Kidney (tissue), 14 donors: ENCODE data around the gene GCLM. TPM values are rescaled to one million over a fixed set of nuclear protein-coding genes. Genes with fewer than 3 reads are reported as not detected.
"Not testable (repeated sequence)": the region's sequence is repeated elsewhere in the genome, so short reads cannot be mapped to it uniquely, and the experiment has no call there.

Experiments
- DNase-seq, 5 donors: peaks; one replicate each; pipeline ENCODE4 v3.0.0-alpha.2; 2013 to 2020
- FAIRE-seq: peaks from 2 replicates; lab custom pipeline; 2012; peaks lifted over from hg19 to GRCh38; lab: Jason Lieb, UNC
- H3K27ac ChIP-seq, 2 donors: one replicate each; pipeline ENCODE4 v1.7.0; 2013; ENCODE audit warnings: low read depth in 2 of 2, low read length in 2 of 2, inconsistent platforms in 1 of 2
- H3K27me3 ChIP-seq: one replicate; pipeline ENCODE4 v1.7.1; 2013; ENCODE audit warnings: low read length, inconsistent platforms; ENCODE audit not compliant: control insufficient read depth, insufficient read depth
- H3K36me3 ChIP-seq, 3 donors: one replicate each; pipeline versions ENCODE4 v1.7.0 to v1.7.1; 2013; ENCODE audit warnings: low read length in 3 of 3, control low read depth in 1 of 3, inconsistent platforms in 1 of 3; ENCODE audit not compliant: insufficient read depth in 3 of 3, control insufficient read depth in 2 of 3
- H3K4me1 ChIP-seq, 3 donors: one replicate each; pipeline versions ENCODE4 v1.7.0 to v1.7.1; 2013; ENCODE audit warnings: low read length in 3 of 3, inconsistent platforms in 1 of 3, low read depth in 1 of 3; ENCODE audit not compliant: control insufficient read depth in 2 of 3, insufficient read depth in 2 of 3
- H3K4me3 ChIP-seq, 3 donors: one replicate each; pipeline versions ENCODE4 v1.7.0 to v1.8.1; 2013; ENCODE audit warnings: low read length in 3 of 3, control low read depth in 1 of 3, inconsistent platforms in 1 of 3
- H3K9ac ChIP-seq, 3 donors: one replicate each; pipeline versions ENCODE4 v1.7.0 to v1.7.1; 2013; ENCODE audit warnings: low read length in 3 of 3, control low read depth in 1 of 3, inconsistent platforms in 1 of 3
- H3K9me3 ChIP-seq, 3 donors: one replicate each; pipeline versions ENCODE4 v1.7.0 to v1.7.1; 2013; ENCODE audit warnings: low read length in 3 of 3, control low read depth in 1 of 3, inconsistent platforms in 1 of 3; ENCODE audit not compliant: control insufficient read depth in 2 of 3, insufficient read depth in 1 of 3
- intact Hi-C: fragments of 100-400 bp; cut with DNase I; formaldehyde crosslinking; loops from one replicate; pipeline ENCODE4 v1.11.1; 2022
- polyA plus RNA-seq: library from polyadenylated mRNA; stranded (reverse); fragments of 350-450 nt; fragmentation: Illumina TruSeq; extraction: RNeasy Lipid Tissue Mini Kit (QIAGEN cat#74804); gene quantifications from one replicate; pipeline ENCODE4 v1.2.3, GENCODE V29; 2014; ENCODE audit warnings: low read depth, low replicate concordance; ENCODE audit not compliant: insufficient read depth
- total RNA-seq: library from RNA; stranded (reverse); fragmentation: NEBNext Ultra II Directional; extraction: Animal tissue kit (Norgen Biotek cat#: 25700); gene quantifications from one replicate; pipeline ENCODE4 v1.2.1, GENCODE V29; 2021
- TF ChIP-seq, protein P1 (sequence below): IDR thresholded peaks from 3 replicates; pipeline ENCODE4 v1.5.1; 2012; ENCODE audit warnings: mild to moderate bottlenecking, moderate library complexity, borderline replicate concordance; ENCODE audit not compliant: insufficient read depth; ENCODE audit errors: extremely low read depth
- donor health status: control.
- donor health status: control.
- donor health status: control.
- donor health status: control.
- donor health status: control.
- donor health status: DM: yes; HTN: yes; CAD: no.
- donor health status: Normal renal cell carcinoma (clear cell type).

The GCLM gene
- total and polyA plus RNA-seq, 2 donors from 2014 or later: 14.7 TPM

DNA sequence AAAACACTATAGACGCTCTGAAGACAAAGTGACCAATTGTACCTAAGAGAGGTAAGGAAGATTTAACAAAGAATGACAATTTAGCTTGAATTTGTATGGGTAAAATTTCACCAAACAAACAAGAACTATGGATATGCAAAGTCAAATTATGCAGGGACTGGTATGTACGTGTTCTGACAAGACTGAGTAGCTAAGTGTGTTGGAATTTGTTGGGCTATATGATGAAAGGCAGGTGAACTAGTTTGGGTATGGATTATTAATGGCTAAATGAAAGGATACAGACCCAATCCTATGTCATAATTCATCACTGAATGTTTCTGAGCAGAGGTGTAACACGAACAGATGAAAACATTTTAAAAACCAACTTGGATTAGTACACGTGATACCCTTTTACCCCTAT lies 37.9 kb downstream of the GCLM start:
- TF ChIP-seq, protein P1, sequence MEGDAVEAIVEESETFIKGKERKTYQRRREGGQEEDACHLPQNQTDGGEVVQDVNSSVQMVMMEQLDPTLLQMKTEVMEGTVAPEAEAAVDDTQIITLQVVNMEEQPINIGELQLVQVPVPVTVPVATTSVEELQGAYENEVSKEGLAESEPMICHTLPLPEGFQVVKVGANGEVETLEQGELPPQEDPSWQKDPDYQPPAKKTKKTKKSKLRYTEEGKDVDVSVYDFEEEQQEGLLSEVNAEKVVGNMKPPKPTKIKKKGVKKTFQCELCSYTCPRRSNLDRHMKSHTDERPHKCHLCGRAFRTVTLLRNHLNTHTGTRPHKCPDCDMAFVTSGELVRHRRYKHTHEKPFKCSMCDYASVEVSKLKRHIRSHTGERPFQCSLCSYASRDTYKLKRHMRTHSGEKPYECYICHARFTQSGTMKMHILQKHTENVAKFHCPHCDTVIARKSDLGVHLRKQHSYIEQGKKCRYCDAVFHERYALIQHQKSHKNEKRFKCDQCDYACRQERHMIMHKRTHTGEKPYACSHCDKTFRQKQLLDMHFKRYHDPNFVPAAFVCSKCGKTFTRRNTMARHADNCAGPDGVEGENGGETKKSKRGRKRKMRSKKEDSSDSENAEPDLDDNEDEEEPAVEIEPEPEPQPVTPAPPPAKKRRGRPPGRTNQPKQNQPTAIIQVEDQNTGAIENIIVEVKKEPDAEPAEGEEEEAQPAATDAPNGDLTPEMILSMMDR: no peak
- Histone ChIP-seq H3K27me3 (no peaks in the 10 kb centered on the region), H3K36me3 (peaks cover 19 to 65% (median 40%) of the 10 kb centered on the region in 3 donors), H3K4me3 (no peak overlapping the region), H3K9ac (no peak overlapping the region), H3K9me3 (no peaks in the 10 kb centered on the region), H3K4me1 (peaks cover 0 to 3% (median under 1%) of the 10 kb centered on the region in 3 donors), H3K27ac (no peak overlapping the region)
- no peak for FAIRE-seq
- intact Hi-C loops: no loop called here
- DNase-seq: no peak

DNA sequence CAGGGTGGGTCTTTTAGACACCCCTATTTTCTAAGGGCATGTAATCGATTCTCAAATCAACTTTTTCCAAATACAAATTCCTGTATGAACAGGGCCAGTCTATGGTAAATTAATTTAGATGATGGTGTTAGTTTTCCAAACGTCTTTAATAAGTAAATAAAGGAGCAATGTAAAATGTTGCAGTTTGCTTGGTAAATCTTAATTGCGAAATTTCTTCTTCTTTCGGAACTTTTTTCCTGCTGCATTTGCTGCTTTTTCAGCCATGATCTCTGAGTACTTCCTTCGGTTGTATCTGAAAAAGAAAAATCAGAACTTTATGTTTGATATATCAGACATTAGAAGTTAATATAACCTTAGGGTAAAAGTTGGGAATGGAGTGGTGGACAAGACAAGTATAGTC lies 39.6 kb downstream of the GCLM start:
- DNase-seq (no peak), FAIRE-seq (no peak)
- TF ChIP-seq, protein P1: no peak
- intact Hi-C loops: no loop called here
- Histone ChIP-seq H3K36me3 (peaks cover 17 to 51% (median 35%) of the 10 kb centered on the region in 3 donors), H3K9ac (no peak overlapping the region), H3K27ac (no peak overlapping the region), H3K4me1 (no peaks in the 10 kb centered on the region), H3K9me3 (no peaks in the 10 kb centered on the region), H3K4me3 (no peak overlapping the region), H3K27me3 (no peaks in the 10 kb centered on the region)

DNA sequence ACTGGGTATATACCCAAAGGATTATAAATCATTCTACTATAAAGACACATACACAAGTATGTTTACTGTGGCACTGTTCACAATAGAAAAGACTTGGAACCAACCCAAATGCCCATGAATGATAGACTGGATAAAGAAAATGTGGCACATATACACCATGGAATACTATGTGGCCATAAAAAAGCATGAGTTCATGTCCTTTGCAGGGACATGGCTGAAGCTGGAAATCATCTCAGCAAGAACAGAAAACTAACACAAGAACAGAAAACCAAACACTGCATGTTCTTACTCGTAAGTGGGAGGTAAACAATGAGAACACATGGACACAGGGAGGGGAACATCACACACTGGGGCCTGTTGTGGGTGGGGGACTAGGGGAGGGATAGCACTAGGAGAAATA lies 40.7 kb downstream of the GCLM start:
- H3K36me3 ChIP-seq: peaks cover 12 to 40% (median 24%) of the 10 kb centered on the region in 3 donors
- H3K27me3 ChIP-seq, DNase-seq, intact Hi-C loops, H3K9me3 ChIP-seq, H3K4me3 ChIP-seq, H3K4me1 ChIP-seq, H3K27ac ChIP-seq, H3K9ac ChIP-seq, FAIRE-seq: not testable (repeated sequence)

DNA sequence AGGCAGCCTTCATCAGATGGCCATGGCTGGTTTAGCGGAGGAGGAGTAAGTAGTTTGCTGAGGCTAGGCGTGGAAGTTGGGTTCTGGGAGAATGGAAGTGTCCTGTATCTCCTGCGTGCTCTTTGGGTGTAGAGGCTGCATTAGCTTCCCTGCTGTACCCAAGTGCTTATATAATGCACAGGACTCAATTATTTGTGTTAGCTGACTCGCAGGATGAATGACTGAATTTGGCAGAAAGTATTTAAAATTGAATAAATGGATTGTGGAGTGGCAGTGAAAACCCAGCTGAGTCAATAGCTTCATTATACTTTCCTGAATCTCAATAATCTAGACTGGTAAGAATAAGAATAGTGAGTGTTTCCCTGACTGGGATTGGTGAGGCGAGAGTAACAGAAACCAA lies 44.0 kb downstream of the GCLM start:
- H3K9ac ChIP-seq: no peak overlapping the region
- no peak overlapping the region for H3K27ac ChIP-seq
- no peaks in the 10 kb centered on the region for H3K4me1 ChIP-seq
- DNase-seq: no peak
- H3K36me3 ChIP-seq: peaks cover 4 to 12% (median 7%) of the 10 kb centered on the region in 3 donors
- no peak for FAIRE-seq
- H3K4me3 ChIP-seq: no peak overlapping the region
- intact Hi-C loops: no loop called here
- no peaks in the 10 kb centered on the region for H3K27me3 ChIP-seq
- no peaks in the 10 kb centered on the region for H3K9me3 ChIP-seq
- TF ChIP-seq, protein P1: no peak
